Measurements from ENCODE around the gene TBC1D1.

The TBC1D1 gene

GRCh38 chr4:38058151-38058550, 167.3 kb downstream of the TBC1D1 start:
- DNase-seq = no peak

DNA sequence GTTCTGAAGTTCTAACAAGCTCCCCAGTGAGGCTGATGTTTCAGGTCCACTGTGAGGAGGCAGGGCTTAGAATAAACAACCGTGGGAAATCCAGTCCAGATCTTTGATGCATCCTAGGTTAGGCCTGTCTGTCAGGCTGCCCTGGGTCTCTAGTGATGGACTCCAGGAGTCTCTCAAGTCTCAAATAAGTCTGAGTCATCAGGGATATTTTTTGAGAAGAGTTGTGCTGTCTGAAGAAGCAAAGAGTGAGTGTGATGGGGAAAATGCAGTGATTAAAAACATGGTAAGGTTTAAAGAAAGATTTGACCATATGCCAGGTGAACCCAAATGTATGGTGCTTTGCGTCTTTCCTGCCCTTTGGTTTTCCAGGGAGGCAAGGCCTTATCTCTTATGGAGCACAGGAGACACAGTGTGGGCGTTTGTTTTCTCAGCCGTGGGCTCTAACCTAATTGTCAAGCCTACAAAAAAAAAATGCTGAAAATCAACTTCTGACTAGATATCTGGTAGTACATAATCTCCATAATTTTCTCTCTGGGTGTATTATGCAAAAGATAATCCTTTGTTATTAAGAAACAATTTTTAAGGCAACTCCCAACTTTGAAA, 170.0 kb downstream of the TBC1D1 start:
- no peak for DNase-seq

DNA sequence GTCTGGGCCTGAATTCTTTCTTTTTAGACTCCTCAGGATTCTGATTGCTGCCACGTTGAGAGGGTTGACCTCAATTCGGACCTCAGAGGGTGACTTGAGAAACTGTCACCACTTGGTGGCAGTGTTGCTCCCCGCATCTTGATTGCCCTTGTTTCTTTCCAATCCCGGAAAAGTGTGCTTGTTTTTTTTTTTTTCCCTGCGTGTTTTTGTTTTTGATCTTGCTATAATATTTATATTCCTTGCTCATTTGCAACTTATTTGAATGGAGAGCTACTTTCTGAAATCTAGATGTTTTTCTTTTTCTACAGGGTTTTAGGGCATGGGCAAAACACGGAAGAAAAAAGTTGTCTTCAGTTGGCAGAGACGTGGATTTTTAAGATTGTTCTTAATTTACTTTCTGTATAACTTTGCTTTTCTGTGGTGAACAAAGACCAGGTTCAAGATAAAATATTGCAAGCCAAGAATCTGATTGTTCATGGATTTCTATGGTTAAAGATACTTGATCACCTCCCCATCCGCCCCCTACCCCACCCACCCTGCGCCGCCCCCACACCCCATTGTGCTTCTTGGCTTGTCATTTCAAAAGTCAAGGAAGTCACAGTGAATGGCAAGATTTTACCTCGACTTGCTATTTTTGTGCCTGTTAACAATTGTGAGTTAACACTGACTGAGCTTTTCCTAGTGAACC, 171.3 kb downstream of the TBC1D1 start:
- DNase-seq = peak; percentile 62

DNA sequence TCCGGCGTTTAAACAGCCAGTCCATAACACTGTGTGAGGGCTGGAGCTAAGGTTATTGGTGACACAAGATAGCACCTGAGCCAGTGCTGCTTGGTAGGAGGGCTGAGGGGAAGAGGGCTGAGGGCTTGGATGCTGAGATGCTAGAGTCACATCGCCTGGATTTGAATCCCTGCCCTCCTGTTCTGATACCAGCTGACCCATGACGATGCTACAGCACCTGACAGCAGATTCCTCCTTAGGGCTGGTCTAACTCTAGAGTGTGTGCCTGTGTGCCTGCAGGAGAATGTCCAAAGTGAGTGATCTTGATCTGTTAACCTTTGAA, 171.9 kb downstream of the TBC1D1 start:
- DNase-seq = no peak

DNA sequence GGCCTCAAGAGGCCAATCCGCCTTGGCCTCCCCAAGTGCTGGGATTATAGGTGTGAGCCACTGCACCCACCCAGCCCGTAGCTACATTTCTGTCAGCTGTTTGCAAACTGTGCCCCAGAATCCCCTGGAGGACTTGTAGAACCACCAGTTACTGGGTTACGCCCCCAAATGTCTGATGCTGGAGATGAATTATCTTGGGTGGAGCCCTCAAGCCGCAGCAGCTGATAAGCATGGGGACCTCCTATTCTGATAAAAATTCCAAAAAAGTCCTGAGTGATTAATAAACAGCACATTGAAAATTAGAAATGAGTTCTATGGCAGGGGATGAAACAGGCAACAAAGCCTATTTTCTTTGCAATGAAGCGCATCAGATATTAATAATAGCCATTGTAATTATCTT, 174.3 kb downstream of the TBC1D1 start:
- DNase-seq = no peak

- no peak for DNase-seq
These were observed 175.0 kb downstream of the TBC1D1 start for GRCh38 chr4:38065900-38066299.

- DNase-seq = no peak
These were observed 176.6 kb downstream of the TBC1D1 start for GRCh38 chr4:38067499-38067898.

- DNase-seq = no peak
These were observed 177.2 kb downstream of the TBC1D1 start for GRCh38 chr4:38068107-38068506.

GRCh38 chr4:38069271-38069760, 178.4 kb downstream of the TBC1D1 start:
- DNase-seq = peak; percentile 42

- DNase-seq = no peak
These were observed 181.0 kb downstream of the TBC1D1 start for GRCh38 chr4:38071801-38072431.

GRCh38 chr4:38072578-38072977, 181.7 kb downstream of the TBC1D1 start:
- no peak for DNase-seq

DNA sequence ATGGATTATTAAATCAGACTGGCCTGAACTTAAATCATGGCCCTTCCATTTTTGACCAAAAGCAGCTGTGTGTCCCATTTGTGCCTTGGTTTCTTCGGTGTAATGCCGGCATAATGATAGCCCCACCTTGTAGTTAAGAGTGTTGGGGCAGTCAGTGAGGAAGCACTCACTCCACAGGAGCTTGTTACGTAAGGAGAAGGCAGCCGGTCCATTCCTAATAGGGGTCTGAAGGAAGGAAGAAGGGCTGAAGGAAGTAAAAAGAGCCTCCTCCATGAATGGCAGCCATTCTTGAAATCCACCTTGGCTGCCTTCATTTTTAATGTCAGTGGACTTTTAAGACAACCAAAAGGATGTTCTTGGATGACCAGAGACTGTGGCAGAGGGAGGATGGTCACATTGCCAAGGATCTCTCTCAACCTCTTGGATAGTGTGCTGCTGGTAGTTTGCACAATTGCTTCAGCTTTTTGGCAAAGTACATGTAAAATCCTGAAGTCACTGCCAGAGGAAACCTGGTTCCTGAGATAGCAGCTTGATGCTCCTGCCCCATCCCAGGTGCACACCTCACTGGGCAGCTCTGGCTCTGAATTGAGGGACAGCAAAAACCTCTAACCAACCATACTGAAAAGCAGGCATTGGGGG, 182.8 kb downstream of the TBC1D1 start:
- no peak for DNase-seq

- DNase-seq = peak; percentile 5
These were observed 184.7 kb downstream of the TBC1D1 start for GRCh38 chr4:38075370-38076152.

GRCh38 chr4:38076153-38076669, 185.3 kb downstream of the TBC1D1 start:
- no peak for DNase-seq

DNA sequence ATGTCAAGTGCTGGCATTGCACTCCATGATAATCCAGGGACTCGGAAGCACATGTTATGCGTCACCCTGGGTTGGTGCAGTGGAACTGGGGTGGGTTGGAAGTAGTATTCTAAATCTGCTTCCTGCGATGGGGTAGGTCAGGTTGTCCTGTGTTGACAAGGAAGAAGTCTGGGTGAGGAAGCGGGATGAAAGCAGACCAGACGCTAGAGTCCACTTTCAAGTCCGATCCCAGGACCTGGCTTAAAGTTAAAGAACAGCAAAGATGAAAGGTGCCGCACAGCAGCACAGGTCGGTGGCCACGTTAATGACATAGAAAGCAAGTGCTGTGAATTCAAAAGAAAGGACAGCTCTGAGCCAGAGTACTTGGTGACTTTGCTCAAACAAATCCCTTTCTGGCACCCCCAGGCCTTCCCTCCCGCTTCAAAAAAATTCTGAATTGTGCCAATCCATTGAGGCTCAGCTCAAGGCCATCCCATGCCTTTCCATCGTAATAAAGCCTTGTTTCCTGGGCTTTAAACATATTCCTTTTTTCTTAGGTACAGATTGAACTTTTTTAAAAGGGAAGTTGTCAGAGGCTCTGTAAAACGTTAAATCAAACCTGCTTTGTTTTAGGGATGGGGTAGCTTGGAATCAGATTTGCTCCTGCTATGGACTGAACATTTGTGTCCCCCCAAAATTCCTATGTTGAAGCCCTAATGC, 187.1 kb downstream of the TBC1D1 start:
- no peak for DNase-seq

- peak; percentile 27 for DNase-seq
These were observed 187.9 kb downstream of the TBC1D1 start for GRCh38 chr4:38078590-38079421.

- DNase-seq = no peak
These were observed 189.4 kb downstream of the TBC1D1 start for GRCh38 chr4:38080061-38080974.

- no peak for DNase-seq
These were observed 191.1 kb downstream of the TBC1D1 start for GRCh38 chr4:38082021-38082420.

DNA sequence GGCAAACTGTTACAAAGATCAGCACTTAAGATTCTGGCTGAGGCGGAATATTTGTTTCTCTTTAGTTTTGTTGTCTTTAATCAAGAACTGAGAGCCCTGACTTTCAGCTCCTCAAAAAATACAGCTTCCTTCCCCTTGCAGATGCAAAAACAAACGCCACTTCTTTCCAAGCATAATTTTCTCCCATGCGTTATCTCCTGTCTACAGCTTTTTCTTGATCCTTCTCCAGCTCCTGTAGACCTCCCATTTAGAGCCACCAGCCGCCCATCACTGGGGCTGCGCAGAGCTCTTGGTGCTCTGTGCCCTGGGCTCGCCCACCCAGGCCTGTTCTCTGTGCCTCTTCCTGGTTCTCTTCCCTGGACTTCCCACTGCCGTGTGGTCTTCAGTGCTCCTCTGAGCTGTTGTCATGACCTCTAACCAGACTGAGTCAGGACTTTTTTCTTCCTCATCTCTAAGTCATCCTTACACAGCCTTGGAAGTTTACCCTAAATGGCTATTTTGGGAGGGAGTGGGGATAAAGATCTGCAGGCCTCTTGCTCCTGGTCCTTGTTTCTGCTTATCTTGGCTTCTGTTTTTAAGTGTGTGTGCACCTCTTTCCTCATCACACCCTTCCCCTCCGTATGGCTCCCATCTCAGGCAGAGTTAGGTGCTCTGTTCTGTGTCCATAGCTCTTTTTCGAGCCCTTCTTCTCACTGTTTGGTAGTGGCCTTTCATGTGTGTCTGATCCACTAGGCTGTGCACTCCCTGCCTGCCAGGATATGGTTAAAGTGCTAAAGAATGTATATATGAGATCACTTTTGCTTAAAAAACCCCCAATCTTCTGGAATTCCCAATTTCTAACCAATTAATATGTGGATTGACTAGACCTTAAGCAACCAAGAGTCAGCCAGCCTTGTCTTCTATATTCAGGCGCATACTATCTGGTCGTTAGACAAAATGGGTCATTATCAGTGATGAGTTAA, 191.8 kb downstream of the TBC1D1 start:
- DNase-seq = no peak

Data from CD4-positive, alpha-beta T cell treated with Interleukin-4 for 4 hours (primary cell).